ENCODE measurements around the gene TP63.

The TP63 gene

GRCh38 chr3:189674249-189674913 is 43.2 kb downstream of the TP63 start:
- no peaks in the 10 kb centered on the region for H3K4me1 ChIP-seq (ENCODE audit: control insufficient read depth in 5 of 5, insufficient read depth in 5 of 5, low read length in 5 of 5)
- no peak overlapping the region for H3K4me3 ChIP-seq (ENCODE audit: low read depth in 1 of 5, low read length in 5 of 5)
- peaks cover 0 to 4% (median 0%) of the 10 kb centered on the region in 5 donors for H3K9me3 ChIP-seq (ENCODE audit: control insufficient read depth in 5 of 5, low read length in 5 of 5)
- H3K27ac ChIP-seq (ENCODE audit: low read depth, low read length): no peak overlapping the region
- no peak overlapping the region for H3K9ac ChIP-seq (ENCODE audit: low read length in 5 of 5)
- H3K36me3 ChIP-seq (ENCODE audit: control insufficient read depth in 5 of 5, insufficient read depth in 5 of 5, low read length in 5 of 5): no peaks in the 10 kb centered on the region
- no peaks in the 10 kb centered on the region for H3K27me3 ChIP-seq (ENCODE audit: control insufficient read depth in 5 of 5, insufficient read depth in 4 of 5, low read length in 5 of 5)

- Histone ChIP-seq H3K9me3 (ENCODE audit: control insufficient read depth in 5 of 5, low read length in 5 of 5) (peaks cover 0 to 4% (median 0%) of the 10 kb centered on the region in 5 donors), H3K27ac (ENCODE audit: low read depth, low read length) (no peak overlapping the region), H3K36me3 (ENCODE audit: control insufficient read depth in 5 of 5, insufficient read depth in 5 of 5, low read length in 5 of 5) (no peaks in the 10 kb centered on the region), H3K4me1 (ENCODE audit: control insufficient read depth in 5 of 5, insufficient read depth in 5 of 5, low read length in 5 of 5) (no peaks in the 10 kb centered on the region), H3K9ac (ENCODE audit: low read length in 5 of 5) (no peak overlapping the region), H3K4me3 (ENCODE audit: low read depth in 1 of 5, low read length in 5 of 5) (no peak overlapping the region), H3K27me3 (ENCODE audit: control insufficient read depth in 5 of 5, insufficient read depth in 4 of 5, low read length in 5 of 5) (no peaks in the 10 kb centered on the region)
Observed at GRCh38 chr3:189677667-189678066, 46.5 kb downstream of the TP63 start.

- no peaks in the 10 kb centered on the region for H3K36me3 ChIP-seq (ENCODE audit: control insufficient read depth in 5 of 5, insufficient read depth in 5 of 5, low read length in 5 of 5)
- no peaks in the 10 kb centered on the region for H3K4me1 ChIP-seq (ENCODE audit: control insufficient read depth in 5 of 5, insufficient read depth in 5 of 5, low read length in 5 of 5)
- no peak overlapping the region for H3K27ac ChIP-seq (ENCODE audit: low read depth, low read length)
- H3K9ac ChIP-seq (ENCODE audit: low read length in 5 of 5): no peak overlapping the region
- peaks cover 0 to 4% (median 0%) of the 10 kb centered on the region in 5 donors for H3K9me3 ChIP-seq (ENCODE audit: control insufficient read depth in 5 of 5, low read length in 5 of 5)
- H3K27me3 ChIP-seq (ENCODE audit: control insufficient read depth in 5 of 5, insufficient read depth in 4 of 5, low read length in 5 of 5): no peaks in the 10 kb centered on the region
- no peak overlapping the region for H3K4me3 ChIP-seq (ENCODE audit: low read depth in 1 of 5, low read length in 5 of 5)
Observed at GRCh38 chr3:189680723-189681122, 49.5 kb downstream of the TP63 start.

GRCh38 chr3:189683546-189684255 is 52.5 kb downstream of the TP63 start:
- H3K9ac ChIP-seq (ENCODE audit: low read length in 5 of 5): no peak overlapping the region
- no peak overlapping the region for H3K4me3 ChIP-seq (ENCODE audit: low read depth in 1 of 5, low read length in 5 of 5)
- H3K27me3 ChIP-seq (ENCODE audit: control insufficient read depth in 5 of 5, insufficient read depth in 4 of 5, low read length in 5 of 5): no peaks in the 10 kb centered on the region
- no peaks in the 10 kb centered on the region for H3K36me3 ChIP-seq (ENCODE audit: control insufficient read depth in 5 of 5, insufficient read depth in 5 of 5, low read length in 5 of 5)
- H3K4me1 ChIP-seq (ENCODE audit: control insufficient read depth in 5 of 5, insufficient read depth in 5 of 5, low read length in 5 of 5): no peaks in the 10 kb centered on the region
- H3K27ac ChIP-seq (ENCODE audit: low read depth, low read length): no peak overlapping the region
- H3K9me3 ChIP-seq (ENCODE audit: control insufficient read depth in 5 of 5, low read length in 5 of 5): peaks cover 0 to 4% (median 0%) of the 10 kb centered on the region in 5 donors

- Histone ChIP-seq H3K4me3 (ENCODE audit: low read depth in 1 of 5, low read length in 5 of 5) (no peak overlapping the region), H3K27ac (ENCODE audit: low read depth, low read length) (no peak overlapping the region), H3K9me3 (ENCODE audit: control insufficient read depth in 5 of 5, low read length in 5 of 5) (no peaks in the 10 kb centered on the region), H3K27me3 (ENCODE audit: control insufficient read depth in 5 of 5, insufficient read depth in 4 of 5, low read length in 5 of 5) (no peaks in the 10 kb centered on the region), H3K9ac (ENCODE audit: low read length in 5 of 5) (no peak overlapping the region), H3K4me1 (ENCODE audit: control insufficient read depth in 5 of 5, insufficient read depth in 5 of 5, low read length in 5 of 5) (no peaks in the 10 kb centered on the region), H3K36me3 (ENCODE audit: control insufficient read depth in 5 of 5, insufficient read depth in 5 of 5, low read length in 5 of 5) (no peaks in the 10 kb centered on the region)
Observed at GRCh38 chr3:189684317-189684716, 53.1 kb downstream of the TP63 start.

- Histone ChIP-seq H3K27me3 (ENCODE audit: control insufficient read depth in 5 of 5, insufficient read depth in 4 of 5, low read length in 5 of 5) (no peaks in the 10 kb centered on the region), H3K36me3 (ENCODE audit: control insufficient read depth in 5 of 5, insufficient read depth in 5 of 5, low read length in 5 of 5) (no peaks in the 10 kb centered on the region), H3K9me3 (ENCODE audit: control insufficient read depth in 5 of 5, low read length in 5 of 5) (no peaks in the 10 kb centered on the region), H3K9ac (ENCODE audit: low read length in 5 of 5) (no peak overlapping the region), H3K4me1 (ENCODE audit: control insufficient read depth in 5 of 5, insufficient read depth in 5 of 5, low read length in 5 of 5) (no peaks in the 10 kb centered on the region), H3K4me3 (ENCODE audit: low read depth in 1 of 5, low read length in 5 of 5) (no peak overlapping the region), H3K27ac (ENCODE audit: low read depth, low read length) (no peak overlapping the region)
Observed at GRCh38 chr3:189685291-189685690, 54.1 kb downstream of the TP63 start.

GRCh38 chr3:189685860-189686259 is 54.7 kb downstream of the TP63 start:
- Histone ChIP-seq H3K4me3 (ENCODE audit: low read depth in 1 of 5, low read length in 5 of 5) (no peak overlapping the region), H3K27ac (ENCODE audit: low read depth, low read length) (no peak overlapping the region), H3K4me1 (ENCODE audit: control insufficient read depth in 5 of 5, insufficient read depth in 5 of 5, low read length in 5 of 5) (no peaks in the 10 kb centered on the region), H3K27me3 (ENCODE audit: control insufficient read depth in 5 of 5, insufficient read depth in 4 of 5, low read length in 5 of 5) (no peaks in the 10 kb centered on the region), H3K9ac (ENCODE audit: low read length in 5 of 5) (no peak overlapping the region), H3K9me3 (ENCODE audit: control insufficient read depth in 5 of 5, low read length in 5 of 5) (no peaks in the 10 kb centered on the region), H3K36me3 (ENCODE audit: control insufficient read depth in 5 of 5, insufficient read depth in 5 of 5, low read length in 5 of 5) (no peaks in the 10 kb centered on the region)

- Histone ChIP-seq H3K9me3 (ENCODE audit: control insufficient read depth in 5 of 5, low read length in 5 of 5) (no peaks in the 10 kb centered on the region), H3K36me3 (ENCODE audit: control insufficient read depth in 5 of 5, insufficient read depth in 5 of 5, low read length in 5 of 5) (no peaks in the 10 kb centered on the region), H3K9ac (ENCODE audit: low read length in 5 of 5) (no peak overlapping the region), H3K27ac (ENCODE audit: low read depth, low read length) (no peak overlapping the region), H3K4me3 (ENCODE audit: low read depth in 1 of 5, low read length in 5 of 5) (no peak overlapping the region), H3K27me3 (ENCODE audit: control insufficient read depth in 5 of 5, insufficient read depth in 4 of 5, low read length in 5 of 5) (no peaks in the 10 kb centered on the region), H3K4me1 (ENCODE audit: control insufficient read depth in 5 of 5, insufficient read depth in 5 of 5, low read length in 5 of 5) (no peaks in the 10 kb centered on the region)
Observed at GRCh38 chr3:189687475-189687874, 56.3 kb downstream of the TP63 start.

GRCh38 chr3:189688262-189688661 is 57.1 kb downstream of the TP63 start:
- no peaks in the 10 kb centered on the region for H3K36me3 ChIP-seq (ENCODE audit: control insufficient read depth in 5 of 5, insufficient read depth in 5 of 5, low read length in 5 of 5)
- no peaks in the 10 kb centered on the region for H3K4me1 ChIP-seq (ENCODE audit: control insufficient read depth in 5 of 5, insufficient read depth in 5 of 5, low read length in 5 of 5)
- no peaks in the 10 kb centered on the region for H3K27me3 ChIP-seq (ENCODE audit: control insufficient read depth in 5 of 5, insufficient read depth in 4 of 5, low read length in 5 of 5)
- no peak overlapping the region for H3K9ac ChIP-seq (ENCODE audit: low read length in 5 of 5)
- H3K4me3 ChIP-seq (ENCODE audit: low read depth in 1 of 5, low read length in 5 of 5): no peak overlapping the region
- H3K27ac ChIP-seq (ENCODE audit: low read depth, low read length): no peak overlapping the region
- H3K9me3 ChIP-seq (ENCODE audit: control insufficient read depth in 5 of 5, low read length in 5 of 5): no peaks in the 10 kb centered on the region

- Histone ChIP-seq H3K27me3 (ENCODE audit: control insufficient read depth in 5 of 5, insufficient read depth in 4 of 5, low read length in 5 of 5) (no peaks in the 10 kb centered on the region), H3K36me3 (ENCODE audit: control insufficient read depth in 5 of 5, insufficient read depth in 5 of 5, low read length in 5 of 5) (no peaks in the 10 kb centered on the region), H3K27ac (ENCODE audit: low read depth, low read length) (no peak overlapping the region), H3K4me1 (ENCODE audit: control insufficient read depth in 5 of 5, insufficient read depth in 5 of 5, low read length in 5 of 5) (no peaks in the 10 kb centered on the region), H3K9me3 (ENCODE audit: control insufficient read depth in 5 of 5, low read length in 5 of 5) (no peaks in the 10 kb centered on the region), H3K9ac (ENCODE audit: low read length in 5 of 5) (no peak overlapping the region), H3K4me3 (ENCODE audit: low read depth in 1 of 5, low read length in 5 of 5) (no peak overlapping the region)
Observed at GRCh38 chr3:189689625-189690024, 58.4 kb downstream of the TP63 start.
